IPS-NIHi7 (cell line): ENCODE measurements around the gene ANKDD1A.

Experiments used
- DNase-seq: peaks from one replicate; pipeline ENCODE4 v3.0.0; 2012; ENCODE audit warnings: mixed read lengths; ENCODE audit errors: extremely low spot score

ANKDD1A gene

DNA sequence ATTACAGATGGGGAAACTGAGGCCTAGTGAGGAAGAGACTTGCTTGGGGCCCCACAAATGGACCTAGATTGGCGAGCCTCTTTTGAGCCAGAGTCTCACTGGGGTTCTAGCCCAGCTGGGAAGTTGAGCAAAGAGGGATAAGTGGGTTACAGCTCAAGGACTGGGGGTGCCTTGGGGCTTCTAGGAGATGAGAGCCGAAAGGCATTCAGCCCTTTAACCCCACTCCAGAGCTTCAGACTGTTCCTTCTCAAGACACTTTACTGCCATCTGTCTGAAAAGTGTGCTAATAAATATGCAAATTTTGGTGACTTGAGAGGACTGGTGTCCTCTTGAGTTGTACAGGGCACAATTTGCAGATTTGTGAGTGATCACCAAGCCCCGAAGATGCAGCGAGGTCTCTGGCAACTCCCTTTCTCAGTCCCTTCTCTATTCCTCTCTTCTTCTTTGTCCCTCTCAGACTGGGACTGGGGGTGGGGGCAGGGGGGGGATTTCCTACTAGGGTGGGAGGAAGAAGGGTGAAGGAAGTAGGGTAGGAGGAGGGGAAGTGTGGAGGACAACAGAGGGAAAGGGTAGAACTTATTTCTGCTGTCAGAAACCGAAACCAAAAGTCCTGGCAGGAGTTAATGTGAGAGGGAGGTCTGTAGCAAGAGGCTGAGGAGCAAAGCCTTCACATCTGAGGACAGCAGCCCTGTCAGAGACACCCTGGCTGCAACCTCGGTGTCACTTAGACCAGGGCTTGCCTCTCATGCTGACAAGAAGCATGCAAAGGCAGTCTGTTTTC lies 16.2 kb upstream of the ANKDD1A start:
- DNase-seq: no peak

DNA sequence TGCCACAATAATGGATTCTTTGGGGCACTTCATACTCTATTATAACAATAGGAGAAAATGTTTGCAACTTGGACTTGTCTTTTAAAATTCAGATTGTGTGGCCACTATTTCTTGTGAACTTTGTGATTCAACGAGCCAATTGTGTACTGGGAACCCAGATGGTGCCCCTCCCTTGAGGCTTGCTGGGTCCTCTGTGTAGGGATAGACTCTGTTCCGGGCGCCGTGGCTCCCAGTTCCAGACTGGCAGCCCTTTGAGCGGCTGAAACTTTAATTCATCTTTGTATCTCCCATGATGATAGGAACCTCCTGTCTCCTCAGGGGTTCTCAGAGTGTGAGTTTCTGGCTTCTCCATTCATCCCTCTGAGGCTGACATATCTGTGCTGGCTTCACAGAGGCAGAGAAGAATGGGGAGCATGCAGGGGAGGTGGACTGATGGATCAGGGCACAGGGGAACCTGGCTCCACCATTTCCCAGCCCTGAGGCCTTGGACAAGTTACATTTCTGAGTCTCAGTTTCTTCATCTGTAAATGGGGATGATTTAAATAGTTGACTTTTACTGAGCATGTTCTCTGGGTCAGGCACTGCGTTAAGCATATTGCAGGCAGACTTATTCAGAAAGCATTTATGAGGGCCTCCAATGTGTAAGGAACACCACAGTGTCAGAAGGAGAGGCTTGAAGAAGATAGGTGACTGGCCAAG lies 15.2 kb upstream of the ANKDD1A start:
- DNase-seq: no peak

DNA sequence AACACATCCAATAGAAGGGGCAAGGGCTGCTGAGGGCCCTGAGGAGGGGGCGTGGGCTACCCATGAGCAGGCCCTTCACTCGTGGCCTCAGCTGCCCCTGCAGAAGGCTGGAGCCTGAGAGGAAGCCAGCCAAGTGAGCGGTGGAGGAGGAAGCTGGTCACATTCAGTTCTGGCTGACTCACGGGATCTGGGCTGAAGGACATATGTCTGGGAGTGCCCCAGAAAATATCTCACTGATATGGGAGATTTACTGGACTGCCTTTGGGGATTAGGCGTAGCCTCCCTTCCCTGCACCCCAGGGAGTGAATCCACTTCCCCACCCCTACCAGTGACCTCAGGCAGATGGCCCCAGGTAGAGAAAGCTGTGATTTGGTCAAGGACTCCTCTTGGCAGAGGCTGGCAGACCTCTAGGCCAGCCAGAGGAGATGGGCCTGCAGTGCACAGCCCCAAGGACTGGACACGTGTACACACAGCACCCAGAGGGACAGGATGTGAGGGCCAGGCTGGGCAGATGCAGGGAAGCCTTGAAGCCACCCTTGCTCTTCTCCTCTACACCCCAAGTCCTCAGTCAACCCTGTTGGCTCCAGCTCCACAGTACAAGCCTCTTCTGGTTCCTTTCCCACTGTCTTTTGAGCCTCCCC lies 14.2 kb upstream of the ANKDD1A start:
- DNase-seq: no peak

DNA sequence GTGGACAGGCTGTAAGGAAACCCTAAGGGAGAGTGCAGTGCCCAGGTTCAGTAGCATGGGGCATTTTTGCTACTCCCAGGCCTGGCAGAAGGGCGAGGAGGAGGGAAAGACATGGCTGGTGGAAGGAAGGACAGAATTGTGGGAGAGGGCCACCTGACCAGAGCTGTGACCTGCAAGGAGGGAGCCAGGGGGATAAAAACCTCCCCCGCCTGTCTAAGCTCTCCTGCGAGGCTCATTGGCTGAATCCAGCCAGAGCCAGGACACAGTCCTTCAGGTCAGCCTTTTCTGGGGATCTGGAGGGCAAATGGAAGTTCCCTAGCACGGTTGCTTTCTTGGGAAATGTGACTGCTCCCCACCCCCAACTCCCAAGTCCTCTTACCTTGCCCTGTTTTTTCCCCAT lies 13.3 kb upstream of the ANKDD1A start:
- no peak for DNase-seq

DNA sequence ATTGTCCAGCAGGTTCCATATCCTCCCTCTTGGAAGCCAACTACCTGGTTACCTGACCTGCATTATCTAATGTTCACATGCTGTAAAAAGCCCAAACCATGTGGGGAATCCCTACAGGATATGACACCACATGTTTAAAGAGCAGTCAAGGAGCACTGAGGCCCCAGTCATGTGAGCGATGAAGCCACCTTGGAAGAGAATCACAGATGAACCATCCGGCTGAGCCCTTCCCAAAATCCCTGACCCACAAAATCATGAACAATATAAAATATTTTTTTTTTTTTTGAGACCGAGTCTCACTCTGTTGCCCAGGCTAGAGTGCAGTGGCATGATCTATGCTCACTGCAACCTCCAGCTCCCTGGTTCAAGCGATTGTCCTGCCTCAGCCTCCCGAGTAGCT lies 10.6 kb upstream of the ANKDD1A start:
- DNase-seq: no peak

DNA sequence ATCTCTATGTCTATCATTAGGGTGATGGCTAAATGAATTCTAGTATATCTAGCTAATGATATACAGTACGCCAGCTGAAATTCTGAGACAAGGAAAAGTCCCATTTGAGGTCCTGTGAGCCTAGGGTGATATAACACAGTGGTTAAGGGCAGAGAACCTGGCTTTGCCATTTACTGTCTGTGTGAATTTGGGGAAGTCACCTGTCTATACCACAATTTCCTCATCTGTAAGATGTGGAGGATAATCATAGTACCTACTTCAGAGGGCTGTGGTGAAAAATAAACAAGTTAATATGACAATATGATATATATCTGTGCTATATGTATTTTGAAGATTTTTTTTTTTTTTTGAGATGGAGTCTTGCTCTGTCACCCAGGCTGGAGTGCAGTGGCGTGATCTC lies 9.8 kb upstream of the ANKDD1A start:
- no peak for DNase-seq

DNA sequence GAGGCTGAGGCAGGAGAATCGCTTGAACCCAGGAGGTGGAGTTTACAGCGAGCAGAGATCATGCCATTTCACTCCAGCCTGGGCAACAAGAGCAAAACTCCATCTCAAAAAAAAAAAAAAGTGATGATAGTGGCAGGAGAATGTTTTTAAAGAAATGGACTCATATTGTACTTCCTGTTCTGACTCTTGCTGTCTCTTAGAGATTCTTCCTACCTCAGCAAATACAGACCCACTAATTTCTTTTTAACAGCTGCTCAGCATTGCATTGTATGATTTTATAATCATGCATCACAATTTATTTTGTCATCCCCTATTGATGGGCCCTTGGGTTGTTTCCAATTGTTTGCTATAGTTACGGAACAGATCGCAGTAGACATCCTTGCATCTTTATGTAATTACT lies 8.8 kb upstream of the ANKDD1A start:
- no peak for DNase-seq

DNA sequence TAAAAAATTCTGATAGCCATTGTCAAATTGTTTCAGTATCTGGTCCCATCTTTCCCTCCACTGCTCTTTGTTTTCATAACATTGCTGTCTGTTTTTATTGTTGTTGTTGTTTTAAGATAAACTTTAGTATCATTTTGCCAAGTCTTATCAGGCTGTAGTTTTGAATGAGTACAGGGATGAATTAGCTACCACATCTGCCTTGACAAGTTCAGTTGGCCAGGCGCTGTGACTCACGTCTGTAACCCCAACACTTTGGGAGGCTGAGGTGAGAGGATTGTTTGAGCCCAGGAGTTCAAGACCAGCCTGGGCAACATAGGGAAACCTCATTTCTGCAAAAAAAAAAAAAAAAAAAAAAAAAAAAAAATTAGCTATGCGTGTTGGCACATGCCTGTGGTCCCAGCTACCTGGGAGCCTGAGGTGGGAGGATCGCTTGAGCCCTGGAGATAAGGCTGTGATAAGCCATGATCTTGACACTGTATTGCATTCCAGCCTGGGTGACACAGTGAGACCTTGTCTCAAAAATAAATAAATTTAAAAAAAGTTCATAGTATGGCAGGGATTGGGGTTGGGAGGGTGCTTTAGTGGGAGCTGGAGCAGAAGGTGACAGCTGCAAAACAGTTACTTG lies 8.3 kb upstream of the ANKDD1A start:
- no peak for DNase-seq

DNA sequence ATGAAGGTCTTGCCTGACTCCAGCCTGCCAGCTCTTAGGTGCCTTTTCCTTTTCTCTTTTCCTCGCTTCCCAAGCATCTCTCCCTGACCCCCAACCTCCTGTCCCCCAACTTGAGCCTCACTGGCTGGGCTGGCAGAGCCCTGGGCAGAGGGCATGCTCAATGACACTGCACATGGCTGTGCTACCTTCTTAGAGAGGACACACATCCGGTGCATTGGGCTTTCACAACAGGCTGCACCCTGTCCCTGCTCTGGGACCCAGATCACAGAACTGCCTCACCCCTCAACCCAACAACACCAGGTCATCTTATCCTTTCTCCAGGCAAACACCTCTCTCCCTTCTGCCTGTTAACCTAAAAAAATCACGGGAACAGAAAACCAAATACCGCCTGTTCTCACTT lies 7.5 kb upstream of the ANKDD1A start:
- no peak for DNase-seq

DNA sequence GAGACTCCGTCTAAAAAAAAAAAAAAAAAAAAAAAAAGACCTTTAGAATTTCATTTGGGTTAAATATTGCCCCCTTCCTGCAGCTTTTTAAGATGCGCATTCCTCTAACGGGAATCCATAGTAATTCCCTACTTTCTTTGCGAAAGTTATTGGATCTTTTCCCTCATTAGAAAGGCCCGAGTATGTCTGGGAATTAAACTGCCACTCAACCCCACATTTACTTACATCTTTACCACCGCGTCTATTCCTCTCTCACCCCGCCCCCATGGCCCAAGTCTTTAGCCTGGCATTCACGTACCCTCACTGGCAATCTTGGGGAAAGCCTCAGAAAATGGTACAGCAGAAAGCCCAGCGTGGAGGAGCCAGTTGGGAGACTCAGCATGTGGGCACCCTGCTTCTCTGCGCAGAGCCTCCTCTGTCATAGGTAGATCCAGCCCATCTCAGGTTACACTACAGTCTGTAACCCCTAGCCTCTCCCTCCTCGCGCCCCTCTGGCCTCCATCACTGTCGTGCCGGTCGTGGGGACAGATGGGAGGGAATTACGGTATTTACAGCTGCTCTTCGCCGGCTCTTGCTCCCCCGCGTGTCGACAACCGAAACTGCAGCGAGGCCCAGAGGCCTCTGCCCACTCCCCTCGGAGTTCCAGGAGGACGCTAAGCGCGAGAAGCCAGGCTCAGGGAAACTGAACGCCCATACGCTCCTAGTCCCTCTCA lies 6.4 kb upstream of the ANKDD1A start:
- peak; percentile 96 for DNase-seq

DNA sequence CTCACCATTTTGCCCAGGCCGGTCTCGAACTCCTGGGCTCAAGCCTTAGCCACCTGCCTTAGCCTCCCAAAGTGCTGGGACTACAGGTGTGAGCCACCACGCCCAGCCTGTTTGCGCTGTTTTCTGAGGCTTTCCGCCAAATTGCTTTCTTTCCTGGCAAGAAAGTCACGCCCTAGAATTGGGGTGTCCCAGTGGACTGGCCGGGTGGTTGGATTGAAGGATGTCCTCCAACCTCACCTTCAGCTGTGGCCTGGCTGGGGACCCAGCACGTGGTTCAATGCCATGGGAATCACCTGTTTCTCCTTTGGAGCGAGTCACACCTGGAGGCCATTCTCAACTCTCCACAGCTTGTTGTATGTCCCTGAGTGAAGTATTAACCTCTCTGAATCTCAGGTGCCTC lies 5.8 kb upstream of the ANKDD1A start:
- no peak for DNase-seq

DNA sequence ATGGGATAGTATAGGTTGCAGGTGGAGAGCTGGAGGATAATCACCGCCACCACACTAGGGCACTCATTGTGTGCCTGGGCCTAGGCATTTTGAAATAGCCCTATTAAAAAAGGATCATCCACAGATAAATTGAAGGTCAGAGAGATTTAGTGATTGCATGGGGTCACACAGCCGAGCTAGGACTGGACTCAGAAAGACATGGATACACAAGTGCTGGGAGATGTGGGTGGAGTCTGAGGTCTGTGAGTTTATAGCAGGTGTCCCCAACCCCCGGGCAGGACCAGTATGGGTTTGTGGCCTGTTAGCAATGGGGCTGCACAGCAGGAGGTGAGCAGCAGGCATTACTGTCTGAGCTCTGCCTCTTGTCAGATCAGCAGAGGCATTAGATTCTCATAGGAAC lies 5.3 kb upstream of the ANKDD1A start:
- no peak for DNase-seq

DNA sequence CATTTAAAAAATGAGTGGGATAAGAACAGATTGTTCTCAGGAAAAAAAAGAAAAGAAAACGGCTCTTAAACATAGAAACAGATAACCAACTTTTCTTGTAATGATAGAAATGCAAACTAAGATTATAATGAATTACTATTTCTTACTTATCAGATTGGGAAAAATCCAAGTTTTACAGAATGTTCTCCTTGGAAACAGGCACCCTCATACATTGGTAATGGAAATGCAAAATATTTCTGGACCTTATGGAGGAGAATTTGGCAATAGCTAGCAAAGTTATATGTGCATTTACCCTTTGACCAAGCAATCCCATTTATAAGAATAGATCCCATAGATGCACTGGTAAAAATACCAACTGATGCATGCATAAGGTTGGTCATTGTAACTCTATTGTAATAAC lies 3.7 kb upstream of the ANKDD1A start:
- no peak for DNase-seq

DNA sequence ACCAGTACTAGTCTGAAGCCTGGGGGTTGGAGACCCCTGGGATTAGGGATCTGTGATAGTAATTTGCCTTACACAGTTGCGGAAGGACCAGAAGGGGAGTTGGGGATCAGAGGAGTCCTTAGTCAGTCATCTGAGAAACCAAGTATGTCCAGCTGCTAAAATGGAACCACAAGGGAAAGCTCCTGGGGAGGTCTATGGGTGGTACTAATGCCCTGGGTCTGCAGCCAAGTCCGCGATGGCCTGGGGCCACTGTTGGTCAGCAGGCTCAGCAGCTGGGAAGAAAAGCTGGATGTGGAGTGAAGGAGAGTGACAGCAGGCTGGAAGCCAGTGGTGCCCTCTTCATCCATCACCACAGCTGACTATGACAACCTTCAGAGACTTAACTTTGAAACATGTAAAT lies 2.2 kb upstream of the ANKDD1A start:
- no peak for DNase-seq

DNA sequence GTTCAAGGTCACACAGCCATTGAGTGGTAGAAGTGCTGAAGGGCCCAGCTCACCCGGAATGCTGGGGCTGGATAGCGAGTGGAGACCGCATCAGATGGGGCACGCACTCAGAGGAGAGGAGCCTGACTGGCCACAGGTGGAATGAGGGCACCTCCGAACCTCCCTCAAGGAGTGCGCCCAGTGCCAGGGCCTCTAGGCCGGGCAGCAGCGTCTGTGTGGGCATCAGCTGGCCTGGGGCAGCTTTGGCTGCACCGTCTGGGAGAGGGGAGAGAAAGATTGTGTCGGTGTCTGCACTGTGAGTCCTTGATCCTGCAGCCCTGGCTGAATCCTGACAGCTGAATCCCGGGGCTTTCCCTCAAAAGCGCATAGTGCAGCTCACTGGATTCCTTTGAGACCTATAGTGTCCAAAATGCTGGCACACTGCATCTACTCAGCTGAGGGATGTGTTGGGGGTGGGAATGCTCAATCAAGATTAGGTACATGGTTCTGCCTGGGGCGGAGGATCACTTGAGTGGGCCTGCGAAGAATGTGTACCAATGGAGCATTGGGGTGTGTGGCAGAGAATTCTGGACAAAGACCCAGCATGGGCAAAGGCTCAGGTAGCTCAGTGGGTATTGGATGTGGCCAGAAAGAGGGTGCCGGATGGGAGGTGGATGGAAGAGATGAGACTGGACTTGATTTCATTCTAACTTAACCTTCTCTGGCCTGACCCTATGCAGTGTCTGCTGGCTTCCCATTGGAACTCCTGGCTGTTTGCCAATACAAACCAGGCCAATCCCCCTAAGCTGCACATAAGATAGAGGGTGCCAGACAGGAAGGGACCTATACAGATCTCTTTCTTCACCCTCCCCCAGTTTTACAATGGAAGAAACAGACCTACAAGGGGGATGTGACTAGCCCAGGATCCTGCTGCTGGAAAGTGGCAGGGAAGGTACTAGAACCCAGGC lies 950 bp downstream of the ANKDD1A start:
- no peak for DNase-seq

DNA sequence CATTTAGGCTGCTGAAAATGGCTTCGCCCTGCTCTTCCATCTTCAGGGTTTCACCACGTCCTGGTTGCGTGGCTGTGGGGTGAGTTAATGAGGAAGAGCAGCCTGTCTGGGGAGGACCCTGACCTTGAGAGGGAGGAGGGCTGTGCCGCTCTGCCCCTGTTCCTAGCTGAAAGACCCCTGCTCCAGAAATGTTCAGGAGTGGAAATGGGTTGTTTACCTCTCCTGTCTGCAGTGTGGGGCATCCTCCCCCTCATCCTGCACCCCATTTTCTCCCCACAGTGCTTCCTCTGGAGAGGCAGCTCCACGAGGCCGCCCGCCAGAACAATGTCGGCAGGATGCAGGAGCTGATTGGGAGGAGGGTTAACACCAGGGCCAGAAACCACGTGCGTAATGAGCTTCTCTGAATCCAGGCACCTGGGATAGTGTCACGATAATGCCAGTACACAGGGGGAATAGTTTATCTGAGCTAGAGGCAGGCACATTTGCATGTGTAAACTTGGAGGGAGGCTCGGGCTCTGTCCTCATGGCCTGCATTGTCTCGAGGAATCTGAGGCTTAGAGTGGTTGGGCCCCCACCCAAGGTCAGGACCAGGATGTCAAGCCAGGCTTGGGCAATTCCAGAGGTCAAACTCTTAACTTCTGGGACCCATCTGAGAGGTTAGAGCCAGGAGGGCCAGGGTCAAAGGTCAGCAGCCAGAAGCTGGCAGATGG lies 4.0 kb downstream of the ANKDD1A start:
- peak; percentile 38 for DNase-seq

DNA sequence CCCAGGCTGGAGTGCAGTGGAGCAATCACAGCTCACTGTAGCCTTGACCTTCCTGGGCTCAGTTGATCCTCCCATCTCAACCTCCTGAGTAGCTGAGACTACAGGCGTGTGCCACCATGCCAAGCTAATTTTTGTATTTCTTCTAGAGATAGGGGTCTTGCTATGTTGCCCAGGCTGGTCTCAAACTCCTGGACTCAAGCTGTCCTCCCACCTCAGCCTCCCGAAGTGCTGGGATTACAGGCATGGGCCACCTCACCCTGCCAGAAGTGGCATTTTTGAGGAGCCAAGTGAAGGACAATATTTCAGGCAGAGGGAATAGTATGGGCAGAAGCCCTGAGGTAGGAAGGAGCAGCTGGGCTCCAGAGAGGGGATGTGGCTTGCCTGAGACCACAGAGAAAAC lies 4.7 kb downstream of the ANKDD1A start:
- DNase-seq: no peak

DNA sequence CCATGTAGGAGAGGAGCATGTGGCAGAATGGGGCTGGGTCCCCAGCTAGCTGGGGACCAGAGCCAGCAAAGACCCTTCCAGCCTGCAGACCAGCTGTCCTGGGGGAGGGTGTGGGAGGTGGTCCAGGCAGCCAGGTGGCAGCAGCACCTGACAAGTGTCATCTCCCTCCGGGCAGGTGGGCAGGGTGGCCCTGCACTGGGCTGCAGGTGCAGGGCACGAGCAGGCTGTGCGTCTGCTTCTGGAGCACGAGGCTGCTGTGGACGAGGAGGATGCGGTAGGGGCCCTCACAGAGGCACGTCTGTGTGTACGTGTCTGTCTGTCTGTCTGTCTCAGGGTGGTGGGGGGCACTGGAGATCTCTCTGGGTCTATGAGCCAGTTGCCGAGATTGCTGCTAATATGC lies 5.5 kb downstream of the ANKDD1A start:
- DNase-seq: no peak

DNA sequence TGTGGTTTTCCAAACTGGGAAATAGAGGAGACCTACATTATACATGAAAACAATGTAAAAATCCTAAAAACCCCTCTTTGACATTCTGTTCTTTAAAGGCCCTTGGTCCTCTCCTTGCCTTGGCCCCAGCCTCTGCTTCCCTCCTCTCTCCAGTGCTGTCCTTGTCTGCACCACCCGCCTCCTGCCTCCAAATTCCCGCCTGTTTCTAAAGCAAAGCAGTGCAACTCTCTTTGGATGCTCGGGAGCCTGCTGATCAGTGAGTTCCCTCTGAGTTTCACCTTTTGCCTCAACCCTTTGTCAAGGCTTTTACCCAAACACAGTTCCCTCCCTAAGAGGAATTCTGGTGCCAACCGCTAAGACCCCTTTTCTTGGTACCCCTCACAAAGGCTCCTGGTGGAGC lies 8.0 kb downstream of the ANKDD1A start:
- no peak for DNase-seq

DNA sequence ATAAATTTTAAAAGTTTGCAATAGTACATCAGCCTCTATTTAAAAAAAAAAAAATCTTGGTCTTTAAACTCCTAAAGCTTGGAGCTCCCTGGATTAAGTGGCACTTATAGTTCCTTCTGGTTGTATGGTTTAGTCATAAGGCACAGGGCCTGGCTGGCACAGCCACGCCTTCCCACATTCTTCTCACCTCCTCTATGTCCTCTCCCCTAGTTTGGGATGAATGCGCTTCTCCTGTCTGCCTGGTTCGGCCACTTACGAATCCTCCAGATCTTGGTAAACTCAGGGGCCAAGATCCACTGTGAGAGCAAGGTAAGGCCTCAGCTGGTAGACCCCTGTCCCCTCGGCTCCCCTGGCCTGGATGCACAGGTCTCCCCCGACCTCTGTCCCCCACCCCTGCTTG lies 10.0 kb downstream of the ANKDD1A start:
- DNase-seq: no peak
